ENCODE results near the gene RBM12. TPM values are rescaled to one million over a fixed set of nuclear protein-coding genes. Genes with fewer than 3 reads are reported as not detected.
A peak's percentile ranks its signal among the peaks of the same experiment; 100 is the strongest.
"Not testable (repeated sequence)": the region's sequence is repeated elsewhere in the genome, so short reads cannot be mapped to it uniquely, and the experiment has no call there.

Gene RBM12
- 10 to 100 TPM; 13.3 to 32.8 (median 21.0) TPM for total RNA-seq
- long read RNA-seq = 0 reads

DNA sequence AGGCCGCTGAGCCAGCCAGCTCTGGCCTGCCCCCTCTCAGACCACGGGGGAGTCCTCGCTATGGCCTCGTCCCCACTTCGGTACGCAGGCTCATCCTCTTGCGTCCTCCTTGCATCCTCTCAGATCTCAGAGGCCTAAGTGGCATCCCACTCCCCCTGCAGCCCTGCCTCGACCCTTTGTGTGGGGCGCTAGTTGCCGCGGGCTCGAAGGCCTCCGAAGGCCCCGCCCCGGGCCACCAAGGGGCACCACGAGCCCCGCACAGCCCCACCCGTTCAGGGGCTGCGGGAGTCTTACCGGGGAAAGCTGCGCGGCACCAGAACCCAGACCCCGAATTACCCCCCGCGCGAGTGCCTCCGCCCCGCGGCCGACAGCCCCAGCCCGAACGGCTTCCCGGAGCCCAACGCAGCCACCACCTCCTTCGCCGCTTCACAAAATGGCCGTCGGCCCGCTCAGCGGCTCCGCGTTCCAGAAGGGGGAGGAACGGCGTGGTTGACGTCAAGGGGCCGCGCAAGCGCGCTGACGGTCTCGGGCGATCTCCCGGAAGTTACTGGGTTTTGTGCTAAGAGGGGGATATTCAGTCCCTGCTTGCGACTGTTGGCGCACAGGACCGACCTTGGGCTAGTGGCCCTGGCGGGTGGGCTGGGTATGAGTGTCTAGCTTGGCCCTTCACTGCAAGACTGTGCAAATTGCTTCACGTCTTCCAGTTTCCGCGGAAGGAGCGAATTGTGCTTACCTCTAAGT lies at the start of gene RBM12, which contains the start of gene CPNE1:
RBM12 (minus strand) TSS at position 435 of the 741 bp plus-strand sequence. CDS start 9,578 bp downstream, outside the sequence.
CPNE1 (minus strand) TSS at position 435 of the 741 bp plus-strand sequence. CDS start 31,977 bp downstream, outside the sequence.
- 0% methylated on average over 12 of the region's 61 CpGs for WGBS (ENCODE audit: insufficient coverage, low coverage, low lambda C conversion rate, missing lambda C conversion rate)
- DNase-seq (peak; percentile 92 to 95 (median 92)), ATAC-seq (peak; percentile 95)
- peaks cover 0 to 35% (median 12%) of the 10 kb centered on the region in 4 donors for H3K4me1 ChIP-seq
- H3K27me3 ChIP-seq = no peaks in the 10 kb centered on the region
- H3K27ac ChIP-seq = peak within 1 kb of the TSS; percentile 97 to 100 (median 98)
- TF ChIP-seq, protein P1, sequence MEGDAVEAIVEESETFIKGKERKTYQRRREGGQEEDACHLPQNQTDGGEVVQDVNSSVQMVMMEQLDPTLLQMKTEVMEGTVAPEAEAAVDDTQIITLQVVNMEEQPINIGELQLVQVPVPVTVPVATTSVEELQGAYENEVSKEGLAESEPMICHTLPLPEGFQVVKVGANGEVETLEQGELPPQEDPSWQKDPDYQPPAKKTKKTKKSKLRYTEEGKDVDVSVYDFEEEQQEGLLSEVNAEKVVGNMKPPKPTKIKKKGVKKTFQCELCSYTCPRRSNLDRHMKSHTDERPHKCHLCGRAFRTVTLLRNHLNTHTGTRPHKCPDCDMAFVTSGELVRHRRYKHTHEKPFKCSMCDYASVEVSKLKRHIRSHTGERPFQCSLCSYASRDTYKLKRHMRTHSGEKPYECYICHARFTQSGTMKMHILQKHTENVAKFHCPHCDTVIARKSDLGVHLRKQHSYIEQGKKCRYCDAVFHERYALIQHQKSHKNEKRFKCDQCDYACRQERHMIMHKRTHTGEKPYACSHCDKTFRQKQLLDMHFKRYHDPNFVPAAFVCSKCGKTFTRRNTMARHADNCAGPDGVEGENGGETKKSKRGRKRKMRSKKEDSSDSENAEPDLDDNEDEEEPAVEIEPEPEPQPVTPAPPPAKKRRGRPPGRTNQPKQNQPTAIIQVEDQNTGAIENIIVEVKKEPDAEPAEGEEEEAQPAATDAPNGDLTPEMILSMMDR (IDR thresholded peaks at IDR 0.05) = no peak
- TF ChIP-seq POLR2A (IDR thresholded peaks at IDR 0.05) = peak; percentile 83
- no peaks in the 10 kb centered on the region for H3K9me3 ChIP-seq
- H3K4me3 ChIP-seq = peak within 1 kb of the TSS; percentile 80 to 93 (median 93)
- peaks cover 0 to 14% (median 1%) of the 10 kb centered on the region in 4 donors for H3K36me3 ChIP-seq
- intact Hi-C loops (cut with DNase I) = no loop called here

- H3K4me1 ChIP-seq = no peaks in the 10 kb centered on the region
- 78% methylated on average over 4 of the region's 4 CpGs for WGBS (ENCODE audit: insufficient coverage, low coverage, low lambda C conversion rate, missing lambda C conversion rate)
- intact Hi-C loops (cut with DNase I) = loop anchor here in 1 of 2 donors (10.0 kb wide), 1 partner anchor 171 kb away; no protein-coding TSS in a partner anchor
- DNase-seq (no peak), ATAC-seq (no peak)
- H3K9me3 ChIP-seq = no peaks in the 10 kb centered on the region
- H3K4me3 ChIP-seq = no peak overlapping the region
- H3K27ac ChIP-seq = no peak overlapping the region
- H3K27me3 ChIP-seq = no peaks in the 10 kb centered on the region
- TF ChIP-seq POLR2A (IDR thresholded peaks at IDR 0.05) = no peak
- TF ChIP-seq, protein P1 (IDR thresholded peaks at IDR 0.05) = no peak
- peaks cover 28 to 100% (median 72%) of the 10 kb centered on the region in 4 donors for H3K36me3 ChIP-seq
Observed at GRCh38 chr20:35714127-35714526, 49.4 kb upstream of the RBM12 start.

- not testable (repeated sequence) for H3K9me3 ChIP-seq, H3K4me3 ChIP-seq, H3K27me3 ChIP-seq, DNase-seq, H3K4me1 ChIP-seq, H3K27ac ChIP-seq
- 78% methylated on average over 7 of the region's 9 CpGs for WGBS (ENCODE audit: insufficient coverage, low coverage, low lambda C conversion rate, missing lambda C conversion rate)
- intact Hi-C loops (cut with DNase I) = loop anchor here in 1 of 2 donors (10.0 kb wide), 1 partner anchor 172 kb away; no protein-coding TSS in a partner anchor
- peaks cover 29 to 99% (median 71%) of the 10 kb centered on the region in 4 donors for H3K36me3 ChIP-seq
- ATAC-seq = peak in 1 of 4 donors; percentile 18
Observed at GRCh38 chr20:35713120-35713519, 48.4 kb upstream of the RBM12 start.

DNA sequence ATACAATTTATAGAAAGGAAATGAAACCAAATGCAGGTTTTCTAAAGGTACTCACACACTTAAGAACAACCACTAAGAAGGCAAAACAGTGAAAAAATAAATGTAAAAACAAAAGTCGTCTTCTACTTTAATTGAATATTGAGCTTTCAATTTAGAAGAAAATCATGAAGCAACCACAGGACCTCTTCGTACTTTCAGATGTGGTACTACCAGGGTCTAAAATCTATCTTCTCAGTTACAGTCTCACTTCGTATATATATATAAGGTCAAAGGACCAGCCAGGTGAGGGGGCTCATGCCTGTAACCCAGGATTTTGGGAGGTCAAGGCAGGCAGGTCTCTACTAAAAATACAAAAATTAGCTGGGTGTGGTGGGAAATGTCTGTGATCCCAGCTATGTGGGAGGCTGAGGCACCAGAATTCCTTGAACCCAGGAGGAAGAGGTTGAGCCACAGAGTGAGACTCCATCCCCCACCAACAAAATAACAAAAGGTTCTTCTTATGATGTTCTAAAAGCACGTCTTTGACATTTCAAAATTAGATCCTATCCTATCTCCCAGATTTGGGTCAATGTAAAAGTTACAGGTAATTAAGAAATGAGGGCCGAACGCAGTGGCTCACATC lies 47.0 kb upstream of the RBM12 start:
- Histone ChIP-seq H3K36me3 (peaks cover 29 to 99% (median 66%) of the 10 kb centered on the region in 4 donors), H3K4me3 (no peak overlapping the region), H3K27ac (no peak overlapping the region), H3K9me3 (no peaks in the 10 kb centered on the region), H3K4me1 (no peaks in the 10 kb centered on the region), H3K27me3 (no peaks in the 10 kb centered on the region)
- ATAC-seq (no peak), DNase-seq (no peak)
- intact Hi-C loops (cut with DNase I) = loop anchor here in 1 of 2 donors (10.0 kb wide), 1 partner anchor 173 kb away; no protein-coding TSS in a partner anchor
- 64% methylated on average over 4 of the region's 6 CpGs for WGBS (ENCODE audit: insufficient coverage, low coverage, low lambda C conversion rate, missing lambda C conversion rate)
- no peak for TF ChIP-seq POLR2A (IDR thresholded peaks at IDR 0.05)
- TF ChIP-seq, protein P1 (IDR thresholded peaks at IDR 0.05) = no peak

All from right lobe of liver (tissue), 6 donors.